Omental fat pad (tissue), 4 donors: ENCODE results near the gene TTC27. TPM values are rescaled to one million over a fixed set of nuclear protein-coding genes. Genes with fewer than 3 reads are reported as not detected.
"Not testable (repeated sequence)": the region's sequence is repeated elsewhere in the genome, so short reads cannot be mapped to it uniquely, and the experiment has no call there.

Source experiments
- ATAC-seq: fragments of 150-250 bp; one replicate; pipeline ENCODE4 v1.9.1; 2016; ENCODE audit warnings: mild to moderate bottlenecking, moderate library complexity; ENCODE audit not compliant: low FRiP score
- DNase-seq: peaks from one replicate; pipeline ENCODE4 v3.0.0-alpha.2; 2019; ENCODE audit warnings: low spot score
- total RNA-seq, 4 donors: library from RNA; depleted of rRNA; stranded (reverse); fragments of >200 nt; gene quantifications; one replicate each; pipeline ENCODE4 v1.1.0, GENCODE V29; 2016
- TF ChIP-seq, protein P1 (sequence below), 3 donors: fragments of 450-650 bp; IDR thresholded peaks; one replicate each; pipeline ENCODE4 v1.5.1; 2016 to 2017; ENCODE audit warnings: antibody characterized with exemption in 3 of 3, mild to moderate bottlenecking in 3 of 3, moderate library complexity in 2 of 3

The TTC27 gene
- total RNA-seq, 4 donors from 2014 or later = 13.9 to 21.8 (median 15.2) TPM

DNA sequence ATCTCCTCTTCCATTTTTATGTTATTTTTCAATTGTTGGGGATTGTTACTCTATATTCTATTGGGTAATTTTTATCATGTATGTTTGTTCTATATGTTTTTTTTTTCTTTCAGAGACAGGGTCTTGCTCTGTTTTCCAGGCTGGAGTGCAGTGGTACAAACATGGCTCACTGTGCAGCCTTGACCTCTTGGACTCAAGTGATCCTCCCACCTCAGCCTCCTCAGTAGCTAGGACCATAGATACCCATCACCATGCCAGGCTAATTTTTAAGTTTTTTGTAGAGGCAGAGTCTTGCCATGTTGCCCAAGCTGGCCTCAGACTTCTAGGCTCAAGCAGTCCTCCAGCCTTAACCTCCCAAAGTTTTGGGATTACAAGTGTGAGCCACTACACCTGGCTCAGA lies 88.7 kb downstream of the TTC27 start:
- ATAC-seq (no peak), DNase-seq (no peak)
- TF ChIP-seq, protein P1, sequence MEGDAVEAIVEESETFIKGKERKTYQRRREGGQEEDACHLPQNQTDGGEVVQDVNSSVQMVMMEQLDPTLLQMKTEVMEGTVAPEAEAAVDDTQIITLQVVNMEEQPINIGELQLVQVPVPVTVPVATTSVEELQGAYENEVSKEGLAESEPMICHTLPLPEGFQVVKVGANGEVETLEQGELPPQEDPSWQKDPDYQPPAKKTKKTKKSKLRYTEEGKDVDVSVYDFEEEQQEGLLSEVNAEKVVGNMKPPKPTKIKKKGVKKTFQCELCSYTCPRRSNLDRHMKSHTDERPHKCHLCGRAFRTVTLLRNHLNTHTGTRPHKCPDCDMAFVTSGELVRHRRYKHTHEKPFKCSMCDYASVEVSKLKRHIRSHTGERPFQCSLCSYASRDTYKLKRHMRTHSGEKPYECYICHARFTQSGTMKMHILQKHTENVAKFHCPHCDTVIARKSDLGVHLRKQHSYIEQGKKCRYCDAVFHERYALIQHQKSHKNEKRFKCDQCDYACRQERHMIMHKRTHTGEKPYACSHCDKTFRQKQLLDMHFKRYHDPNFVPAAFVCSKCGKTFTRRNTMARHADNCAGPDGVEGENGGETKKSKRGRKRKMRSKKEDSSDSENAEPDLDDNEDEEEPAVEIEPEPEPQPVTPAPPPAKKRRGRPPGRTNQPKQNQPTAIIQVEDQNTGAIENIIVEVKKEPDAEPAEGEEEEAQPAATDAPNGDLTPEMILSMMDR (IDR thresholded peaks at IDR 0.05) = no peak

DNA sequence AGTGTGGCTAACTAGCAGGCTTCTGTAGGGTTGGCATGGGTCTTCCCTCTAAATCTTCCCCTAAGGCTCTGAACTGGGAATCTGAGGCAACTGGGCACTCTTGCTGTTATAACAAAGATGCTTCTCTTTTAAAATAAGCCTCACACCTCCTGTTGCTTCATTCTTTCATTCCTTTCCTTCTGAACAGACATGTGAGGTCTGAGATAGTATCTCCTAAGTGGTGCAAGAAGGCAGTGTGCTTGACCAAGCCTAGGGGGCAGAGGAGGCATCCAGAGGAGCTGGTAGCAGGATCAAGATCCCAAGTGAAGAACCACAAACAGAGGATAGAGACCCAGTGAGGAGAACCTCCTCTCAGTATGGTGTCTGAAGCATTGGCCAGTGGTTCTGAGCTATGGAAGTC lies 90.9 kb downstream of the TTC27 start:
- TF ChIP-seq, protein P1 (IDR thresholded peaks at IDR 0.05) = no peak
- no peak for DNase-seq
- no peak for ATAC-seq

DNA sequence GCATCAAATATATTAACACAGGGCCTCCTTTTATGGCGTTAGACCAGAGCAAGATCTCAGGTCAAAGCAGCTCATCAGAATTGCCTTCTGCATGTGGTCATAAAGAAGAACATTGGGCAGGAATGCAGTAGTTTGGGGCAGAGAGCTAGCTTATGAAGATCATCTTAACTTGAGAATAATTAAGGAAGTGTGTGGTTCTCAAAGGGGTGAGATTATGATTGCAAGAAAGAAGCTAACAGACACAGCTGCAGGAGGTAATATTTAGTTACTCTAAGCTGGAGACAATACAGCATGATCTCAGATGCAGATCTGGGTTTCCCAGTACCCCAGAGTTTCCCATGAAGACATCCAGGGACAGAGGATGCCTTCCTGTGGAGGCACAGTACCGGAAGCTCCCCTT lies 91.6 kb downstream of the TTC27 start:
- ATAC-seq = no peak
- TF ChIP-seq, protein P1 (IDR thresholded peaks at IDR 0.05) = no peak

DNA sequence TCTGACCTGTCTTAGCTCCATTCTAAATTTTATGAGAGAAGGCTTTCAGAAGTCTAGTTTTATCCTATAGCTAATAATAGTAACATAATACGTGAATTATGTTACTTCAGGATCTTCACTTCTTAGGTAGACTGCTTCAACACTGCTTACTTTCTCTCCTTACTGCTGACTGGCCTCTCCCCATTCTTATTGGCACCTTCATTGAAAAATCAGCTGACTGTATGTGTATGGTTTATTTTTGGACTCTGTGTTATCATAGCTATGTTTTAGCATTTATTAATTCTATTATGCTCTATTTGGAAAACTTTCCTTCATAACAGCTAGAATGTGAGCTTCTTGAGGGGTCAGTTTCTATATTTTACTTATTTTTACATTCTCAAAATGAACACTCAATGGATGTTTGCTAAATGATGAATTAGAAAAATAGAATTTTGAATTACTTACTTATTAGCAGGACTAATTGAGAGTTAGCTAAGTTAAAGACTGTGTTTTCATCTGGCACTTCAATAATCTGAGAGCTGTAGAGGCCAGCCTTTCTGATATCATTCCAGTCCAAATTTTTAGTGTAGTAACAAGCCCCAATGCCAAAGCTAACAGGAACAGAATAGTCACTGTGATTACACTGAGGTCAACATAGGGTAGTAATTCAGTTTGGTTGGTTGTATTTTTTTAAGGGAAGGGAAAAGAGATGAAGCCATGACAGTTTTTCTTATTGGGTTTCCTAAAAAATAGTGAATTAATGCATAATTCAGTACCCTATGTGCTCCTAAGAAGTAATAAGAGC lies 92.3 kb downstream of the TTC27 start:
- TF ChIP-seq, protein P1 (IDR thresholded peaks at IDR 0.05) = no peak
- DNase-seq (no peak), ATAC-seq (no peak)

More for the DNA sequence above, 91.6 kb downstream of the TTC27 start:
- DNase-seq = no peak

DNA sequence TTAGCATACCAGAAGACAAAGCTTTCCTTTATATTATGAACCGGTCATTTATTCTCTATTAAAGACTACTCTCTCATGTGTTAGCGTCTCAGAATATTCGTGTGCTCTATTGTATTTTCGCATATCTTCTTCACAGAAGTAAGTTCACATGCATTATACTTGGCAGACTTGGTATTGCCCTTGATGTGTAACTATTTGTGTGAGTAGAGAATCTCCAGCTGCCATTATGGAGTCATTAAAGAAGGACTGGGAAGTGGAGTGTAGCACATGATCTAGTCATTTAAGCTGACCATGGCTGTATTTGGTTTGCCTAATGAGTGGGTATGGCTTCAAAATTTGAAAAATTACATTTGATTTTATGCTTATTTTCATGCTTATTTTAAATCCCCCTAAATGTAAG lies 92.9 kb downstream of the TTC27 start:
- ATAC-seq (no peak), DNase-seq (no peak)
- TF ChIP-seq, protein P1 (IDR thresholded peaks at IDR 0.05) = no peak

DNA sequence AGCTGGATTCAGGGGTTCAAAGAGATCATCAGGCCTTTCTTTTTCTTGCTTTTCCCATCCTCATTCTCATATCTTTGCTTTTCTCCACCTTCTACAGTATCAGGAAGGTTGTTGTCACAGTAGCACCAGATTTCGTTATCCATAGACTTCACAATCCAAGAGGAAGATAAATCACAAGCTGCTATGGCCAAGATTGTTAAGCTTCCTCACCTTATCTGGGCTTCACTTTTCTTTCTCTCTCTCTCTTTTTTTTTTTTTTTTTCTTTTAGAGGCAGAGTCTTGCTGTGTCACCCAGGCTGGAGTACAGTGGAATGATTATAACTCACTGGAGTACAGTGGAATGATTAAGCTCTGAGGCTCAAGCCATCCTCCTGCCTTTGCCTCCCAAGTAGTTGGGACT lies 93.5 kb downstream of the TTC27 start:
- DNase-seq (no peak), ATAC-seq (no peak)
- TF ChIP-seq, protein P1 (IDR thresholded peaks at IDR 0.05) = no peak

DNA sequence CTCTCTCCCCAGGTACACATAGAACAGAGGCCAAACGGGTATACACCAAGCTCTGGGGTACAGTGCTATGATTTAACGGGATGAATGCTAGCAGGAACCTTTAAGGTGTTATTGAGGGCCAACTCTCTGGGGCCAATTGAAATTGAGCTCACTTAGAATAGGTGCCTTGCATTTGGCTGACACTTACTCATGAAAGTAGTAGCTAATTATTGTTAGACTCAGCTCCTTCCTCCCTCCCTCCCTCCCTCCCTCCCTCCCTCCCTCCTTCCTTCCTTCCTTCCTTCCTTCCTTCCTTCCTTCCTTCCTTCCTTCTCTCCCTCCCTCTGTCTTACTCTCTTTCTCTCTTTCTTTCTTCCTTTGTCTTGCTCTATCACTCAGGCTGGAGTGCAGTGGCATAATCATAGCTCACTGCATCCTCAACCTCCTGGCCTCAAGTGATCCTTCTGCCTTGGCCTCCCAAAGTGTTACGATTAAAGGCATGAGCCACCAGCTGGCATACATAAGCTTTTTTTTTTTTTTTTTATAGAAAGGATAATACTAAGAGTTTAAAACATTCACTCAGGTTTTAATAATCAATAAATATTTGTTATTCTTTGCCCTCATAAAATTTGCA lies 95.7 kb downstream of the TTC27 start:
- TF ChIP-seq, protein P1 (IDR thresholded peaks at IDR 0.05) = no peak
- DNase-seq (no peak), ATAC-seq (no peak)

DNA sequence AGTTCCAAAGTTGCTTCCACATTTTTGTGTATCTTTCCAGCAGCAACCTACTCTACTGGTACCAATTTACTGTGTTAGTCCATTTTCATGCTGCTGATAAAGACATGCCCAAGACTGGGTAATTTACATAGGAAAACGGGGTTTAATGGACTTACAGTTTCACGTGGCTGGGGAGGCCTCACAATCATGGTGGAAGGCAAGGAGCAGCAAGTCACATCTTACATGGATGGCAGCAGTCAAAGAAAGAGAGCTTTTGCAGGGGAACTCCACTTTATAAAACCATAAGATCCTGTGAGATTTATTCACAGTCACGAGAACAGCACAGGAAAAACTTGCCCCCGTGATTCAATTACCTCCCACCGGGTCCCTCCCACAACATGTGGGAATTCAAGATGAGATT lies 98.8 kb downstream of the TTC27 start:
- not testable (repeated sequence) for ATAC-seq, DNase-seq
